Stomach (tissue), 4 donors: Measurements from ENCODE around the gene TYW1.

Experiments used
- EP300 ChIP-seq: sonication (generic); formaldehyde crosslinking; IDR thresholded peaks from one replicate; pipeline ENCODE4 v1.6.1; 2017; ENCODE audit warnings: antibody characterized with exemption
- POLR2A ChIP-seq, 4 donors: fragments of 450-650 bp; IDR thresholded peaks; one replicate each; pipeline ENCODE4 v1.6.1; 2016; ENCODE audit warnings: antibody characterized with exemption in 4 of 4, control low read depth in 2 of 4, mild to moderate bottlenecking in 1 of 4, moderate library complexity in 1 of 4
- POLR2AphosphoS5 ChIP-seq, 3 donors: sonication (generic); formaldehyde crosslinking; IDR thresholded peaks; one replicate each; pipeline ENCODE4 v1.6.1; 2016; ENCODE audit warnings: antibody characterized with exemption in 3 of 3
- TF ChIP-seq, protein P1 (sequence below), 7 experiments: fragments of 450-650 bp in 4 of 7; fragments of 200-600 bp in 3 of 7; sonication (generic) in 3 of 7; IDR thresholded peaks; one replicate each; pipeline ENCODE4 v1.5.1; 2016 to 2019; ENCODE audit warnings: antibody characterized with exemption in 7 of 7, control low read depth in 2 of 7, mild to moderate bottlenecking in 1 of 7

DNA sequence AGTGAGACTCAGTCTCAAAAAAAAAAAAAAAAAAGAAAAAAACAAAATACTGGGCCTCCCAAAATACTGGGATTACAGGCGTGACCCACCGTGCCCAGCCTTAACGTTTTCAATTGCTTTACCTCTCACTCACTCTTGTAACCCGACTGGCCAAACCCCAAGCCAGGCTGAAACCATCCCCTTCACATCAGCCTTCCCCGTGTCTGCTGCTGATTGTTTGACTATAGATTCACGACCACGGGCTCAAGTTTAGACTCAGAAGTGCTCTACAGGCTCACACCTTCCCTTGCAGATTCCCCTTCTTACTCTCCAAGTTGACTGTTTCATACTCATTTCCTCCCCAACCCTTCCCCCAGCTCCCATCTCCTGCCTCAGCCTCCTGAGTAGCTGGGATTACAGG, 22.3 kb downstream of the TYW1 start:
- TF ChIP-seq, protein P1, sequence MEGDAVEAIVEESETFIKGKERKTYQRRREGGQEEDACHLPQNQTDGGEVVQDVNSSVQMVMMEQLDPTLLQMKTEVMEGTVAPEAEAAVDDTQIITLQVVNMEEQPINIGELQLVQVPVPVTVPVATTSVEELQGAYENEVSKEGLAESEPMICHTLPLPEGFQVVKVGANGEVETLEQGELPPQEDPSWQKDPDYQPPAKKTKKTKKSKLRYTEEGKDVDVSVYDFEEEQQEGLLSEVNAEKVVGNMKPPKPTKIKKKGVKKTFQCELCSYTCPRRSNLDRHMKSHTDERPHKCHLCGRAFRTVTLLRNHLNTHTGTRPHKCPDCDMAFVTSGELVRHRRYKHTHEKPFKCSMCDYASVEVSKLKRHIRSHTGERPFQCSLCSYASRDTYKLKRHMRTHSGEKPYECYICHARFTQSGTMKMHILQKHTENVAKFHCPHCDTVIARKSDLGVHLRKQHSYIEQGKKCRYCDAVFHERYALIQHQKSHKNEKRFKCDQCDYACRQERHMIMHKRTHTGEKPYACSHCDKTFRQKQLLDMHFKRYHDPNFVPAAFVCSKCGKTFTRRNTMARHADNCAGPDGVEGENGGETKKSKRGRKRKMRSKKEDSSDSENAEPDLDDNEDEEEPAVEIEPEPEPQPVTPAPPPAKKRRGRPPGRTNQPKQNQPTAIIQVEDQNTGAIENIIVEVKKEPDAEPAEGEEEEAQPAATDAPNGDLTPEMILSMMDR (IDR thresholded peaks at IDR 0.05): no peak
- TF ChIP-seq POLR2A (IDR thresholded peaks at IDR 0.05): no peak
- TF ChIP-seq POLR2AphosphoS5 (IDR thresholded peaks at IDR 0.05): no peak
- TF ChIP-seq EP300: no peak
